NOMO-1 treated with DMSO at 0.1 percent for 48 hours (cell line): ENCODE results near the gene RBBP8NL.
A peak's percentile ranks its signal among the peaks of the same experiment; 100 is the strongest.
"Not testable (repeated sequence)": the region's sequence is repeated elsewhere in the genome, so short reads cannot be mapped to it uniquely, and the experiment has no call there.

Experiments used
- DNase-seq: peaks from one replicate; lab custom pipeline; 2025; ENCODE audit not compliant: unreplicated experiment; lab: John Stamatoyannopoulos, UW

RBBP8NL gene

GRCh38 chr20:62445553-62446340 is 18.4 kb upstream of the RBBP8NL start:
- DNase-seq, result no peak

DNA sequence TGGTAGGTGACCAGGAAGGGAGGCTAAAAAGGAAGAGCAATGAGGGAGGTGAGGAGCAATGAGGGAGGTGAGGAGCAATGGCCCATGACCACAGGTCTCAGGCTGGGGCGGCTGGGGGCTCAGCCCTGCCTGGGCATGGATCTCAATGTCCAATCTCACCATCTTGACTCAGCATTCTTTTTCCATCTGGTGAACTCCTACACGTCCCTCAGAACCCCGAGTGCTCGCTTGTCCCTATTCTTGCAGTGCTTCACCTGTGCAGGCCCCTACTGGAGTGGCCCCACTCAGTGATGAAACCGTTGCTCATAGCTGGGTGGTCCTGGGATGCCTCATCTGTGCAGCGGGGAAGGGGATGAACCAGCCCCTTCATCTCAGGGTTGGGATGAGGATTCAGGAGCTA is 16.9 kb upstream of the RBBP8NL start:
- no peak for DNase-seq

DNA sequence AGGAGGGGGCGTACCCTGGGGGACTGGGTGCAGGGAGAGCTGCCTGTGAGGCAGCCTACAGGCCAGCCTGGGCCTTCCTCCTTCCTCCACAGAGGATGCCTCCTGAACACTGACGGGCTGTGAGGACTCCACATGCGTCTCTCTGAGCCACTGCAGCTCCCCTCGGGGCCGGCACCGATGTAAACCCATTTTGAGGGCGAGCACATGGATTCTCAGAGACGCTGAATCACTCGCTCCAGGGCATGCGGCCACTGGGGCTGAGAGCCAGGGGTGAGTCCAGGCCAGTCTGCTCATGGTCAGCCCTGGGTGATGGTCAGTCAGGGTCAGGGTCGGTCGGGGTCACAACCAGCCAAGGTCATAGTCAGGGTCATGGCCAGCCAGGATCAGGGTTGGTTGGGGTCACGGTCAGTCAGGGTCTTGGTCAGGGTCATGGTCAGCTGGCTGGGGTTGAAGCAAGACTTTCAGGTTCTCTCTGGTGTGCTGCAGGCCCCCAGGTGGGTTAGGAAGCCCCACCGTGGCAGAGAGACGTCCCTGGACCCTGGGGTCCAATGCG is 14.7 kb upstream of the RBBP8NL start:
- DNase-seq, result no peak

DNA sequence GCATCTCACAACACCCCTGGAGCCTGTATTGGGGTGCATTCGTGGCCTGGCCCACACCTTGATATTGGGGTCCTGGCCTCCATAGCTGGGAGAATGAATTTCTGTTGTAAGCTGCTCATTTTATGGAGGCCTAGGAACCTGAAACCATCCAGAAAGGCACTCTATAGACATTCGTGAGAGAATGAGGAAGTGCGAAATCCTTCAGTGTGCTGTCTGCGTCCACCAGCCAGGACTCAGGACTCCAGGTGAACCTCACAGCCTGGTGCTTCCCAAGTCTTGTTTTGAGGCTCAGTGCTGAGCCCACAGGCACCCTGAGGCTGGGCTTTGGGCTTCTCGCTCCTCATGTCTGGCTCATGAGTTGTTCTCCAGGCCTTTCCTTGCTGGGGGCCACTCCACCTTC is 11.9 kb upstream of the RBBP8NL start:
- peak; percentile 58 for DNase-seq

- no peak for DNase-seq
Measured at GRCh38 chr20:62437927-62438326, 10.6 kb upstream of the RBBP8NL start.

GRCh38 chr20:62437496-62437895 is 10.2 kb upstream of the RBBP8NL start:
- DNase-seq, result no peak

- DNase-seq, result no peak
Measured at GRCh38 chr20:62436692-62437091, 9.4 kb upstream of the RBBP8NL start.

- DNase-seq, result no peak
Measured at GRCh38 chr20:62433658-62434497, 6.5 kb upstream of the RBBP8NL start.

DNA sequence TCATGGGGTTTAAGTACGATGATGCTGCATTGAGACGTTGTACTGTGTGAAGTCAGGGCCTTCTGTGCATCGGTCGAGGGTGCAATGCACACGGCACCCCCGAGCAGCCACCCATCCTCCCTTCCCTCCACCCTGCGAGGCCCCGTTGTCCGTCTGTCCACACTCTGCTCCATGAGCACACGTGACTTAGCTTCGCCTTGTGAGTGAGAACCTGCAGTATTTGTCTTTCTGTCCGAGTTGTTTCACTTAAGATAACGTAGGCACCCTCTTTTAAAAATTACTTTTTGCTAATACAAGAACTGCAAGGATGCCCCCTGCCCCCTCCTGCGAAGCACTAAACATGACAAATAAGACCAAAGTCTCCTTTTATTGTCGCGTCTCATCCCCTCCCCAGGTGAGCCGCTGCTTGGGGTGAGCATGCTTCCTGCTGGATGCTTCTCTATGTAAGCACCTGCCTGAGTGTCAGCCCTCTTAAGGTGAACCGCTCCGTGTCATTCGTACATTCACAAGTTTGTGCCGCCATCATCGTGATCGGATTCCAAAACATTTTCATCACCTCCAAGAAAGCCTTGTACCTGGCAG is 3.6 kb upstream of the RBBP8NL start:
- no peak for DNase-seq

DNA sequence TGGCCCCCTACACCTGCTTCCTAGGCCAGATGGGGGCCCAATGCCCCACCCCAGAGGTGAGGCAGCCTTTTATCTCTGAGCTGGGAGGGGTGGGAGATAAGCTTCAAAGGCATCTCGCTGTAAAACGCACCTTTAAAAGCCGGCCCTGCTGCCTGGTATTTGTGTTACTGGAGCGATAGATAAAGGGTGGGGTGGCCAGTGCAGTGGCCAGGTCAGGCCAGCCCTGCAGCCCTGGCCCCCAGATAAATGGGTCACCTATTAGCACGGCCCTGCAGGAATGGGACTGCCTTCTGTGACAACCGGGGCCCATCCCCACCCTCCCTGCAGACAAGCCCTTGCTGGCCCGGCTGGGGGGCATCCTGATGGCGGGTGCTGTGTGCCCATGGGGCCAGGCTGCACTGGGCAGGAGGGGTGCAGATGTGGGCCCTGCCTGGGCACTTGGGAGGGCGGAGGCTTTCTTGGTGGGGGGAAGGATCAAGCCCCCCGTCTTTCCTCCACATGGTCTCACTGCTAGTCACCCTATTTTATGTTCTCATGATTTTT is 3.0 kb upstream of the RBBP8NL start:
- DNase-seq, result no peak

DNA sequence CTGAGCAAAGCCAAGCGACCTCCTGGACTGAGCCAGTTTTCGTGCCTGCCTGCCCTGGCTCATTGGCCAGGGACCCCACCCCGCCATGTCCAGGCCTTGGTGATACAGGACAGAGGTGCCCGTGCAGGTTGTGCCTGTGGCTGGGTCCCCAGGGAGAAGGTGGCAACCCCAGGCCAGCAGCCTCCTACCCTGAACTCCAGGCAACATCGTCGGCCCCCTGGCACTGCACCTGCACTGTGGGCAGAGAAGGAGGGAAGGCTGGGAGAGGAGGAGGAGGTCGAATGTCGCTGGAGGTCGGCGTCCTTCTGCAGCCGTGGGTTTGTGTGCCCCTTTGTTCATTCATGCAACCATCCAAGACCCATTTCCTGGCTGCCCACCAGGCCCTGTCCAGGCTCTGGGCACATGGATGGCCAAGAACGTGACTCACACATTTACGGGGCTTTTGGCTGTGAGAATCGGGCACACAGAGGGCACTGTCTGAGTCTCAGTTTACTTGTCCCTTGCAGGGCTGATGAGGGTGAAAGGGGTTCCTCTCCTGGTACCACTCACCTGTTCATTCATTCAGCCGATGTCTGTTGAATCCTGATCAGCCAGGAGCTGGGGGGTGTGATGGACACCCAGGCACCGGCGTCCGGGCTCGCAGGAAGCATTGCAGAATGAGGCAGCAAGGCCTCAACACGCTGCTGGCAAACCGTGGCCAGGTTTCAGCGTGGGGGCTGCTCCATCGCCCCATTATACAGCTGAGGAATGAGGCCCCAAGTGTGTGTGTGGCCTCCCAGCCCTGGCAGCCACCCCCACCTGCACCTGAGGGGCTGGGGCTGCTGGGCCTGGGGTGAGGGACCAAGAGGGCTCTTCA is 2.3 kb upstream of the RBBP8NL start:
- no peak for DNase-seq

DNA sequence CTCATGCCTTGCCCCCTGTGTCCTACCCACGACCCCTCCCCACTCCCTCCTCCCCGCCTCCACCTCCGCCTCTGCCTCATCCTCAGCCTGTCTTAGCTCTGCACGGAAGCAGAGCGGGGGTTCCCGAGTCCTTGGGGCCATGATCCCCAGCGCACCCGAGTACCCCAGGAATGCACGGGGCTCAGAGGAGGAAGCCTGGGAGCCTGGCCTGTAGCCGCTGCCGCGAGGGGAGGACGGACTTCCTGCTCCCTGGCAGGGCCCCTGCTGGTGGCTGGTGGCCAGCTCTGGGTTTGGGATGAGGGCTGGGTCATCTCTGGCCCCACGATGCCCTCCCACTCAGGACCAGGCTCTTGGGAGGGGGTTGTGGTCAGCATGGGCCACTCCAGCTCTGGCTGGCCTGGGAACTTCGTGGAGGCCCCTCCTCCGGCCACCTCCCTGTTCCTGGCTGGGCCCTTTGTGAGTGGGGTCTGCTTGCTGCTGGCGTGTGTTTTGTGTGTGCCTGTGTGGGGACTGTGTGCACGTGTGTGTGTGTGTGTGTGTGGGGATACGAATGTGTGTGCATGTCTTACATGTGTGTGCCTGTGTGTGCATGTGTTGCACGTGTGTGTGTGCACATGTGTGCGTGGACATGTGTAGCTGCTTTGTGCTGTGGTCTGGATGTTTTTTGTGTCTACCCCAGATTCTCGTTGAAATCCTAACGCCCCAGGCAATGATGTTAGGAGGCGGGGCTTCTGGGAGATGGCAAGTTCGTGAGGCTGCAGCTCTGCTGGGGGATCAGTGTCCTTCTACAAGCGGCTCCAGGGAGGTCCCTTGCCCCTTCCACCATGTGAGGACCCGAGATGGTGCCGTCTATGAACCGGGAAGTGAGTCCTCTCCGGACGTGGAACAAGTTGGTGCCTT is 1.3 kb upstream of the RBBP8NL start:
- no peak for DNase-seq

GRCh38 chr20:62428002-62428372 is 648 bp upstream of the RBBP8NL start:
- DNase-seq, result no peak

DNA sequence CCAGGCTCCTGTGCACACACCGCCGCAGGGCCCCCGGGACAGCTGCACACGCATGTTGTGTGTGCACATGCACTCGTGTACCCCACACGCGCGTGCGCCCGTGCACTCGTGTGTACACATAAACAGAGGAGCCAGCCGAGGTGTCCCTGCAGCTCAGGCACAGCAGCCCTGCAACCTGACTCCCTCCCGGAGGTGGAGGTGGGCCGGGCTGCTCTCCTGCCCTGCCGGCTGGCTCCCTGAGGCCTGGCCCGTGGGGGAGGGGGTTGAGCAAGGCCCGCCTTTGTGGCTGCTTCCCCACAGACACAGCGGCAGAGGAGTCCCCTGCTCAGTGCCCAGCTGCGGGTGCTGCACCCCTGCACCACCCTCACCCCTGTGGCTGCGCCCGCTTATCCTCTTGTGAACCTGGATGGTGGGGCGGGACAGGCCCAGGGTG is 624 bp downstream of the RBBP8NL start:
- no peak for DNase-seq

GRCh38 chr20:62426059-62426348 is 1.3 kb downstream of the RBBP8NL start:
- DNase-seq, result not testable (repeated sequence)

DNA sequence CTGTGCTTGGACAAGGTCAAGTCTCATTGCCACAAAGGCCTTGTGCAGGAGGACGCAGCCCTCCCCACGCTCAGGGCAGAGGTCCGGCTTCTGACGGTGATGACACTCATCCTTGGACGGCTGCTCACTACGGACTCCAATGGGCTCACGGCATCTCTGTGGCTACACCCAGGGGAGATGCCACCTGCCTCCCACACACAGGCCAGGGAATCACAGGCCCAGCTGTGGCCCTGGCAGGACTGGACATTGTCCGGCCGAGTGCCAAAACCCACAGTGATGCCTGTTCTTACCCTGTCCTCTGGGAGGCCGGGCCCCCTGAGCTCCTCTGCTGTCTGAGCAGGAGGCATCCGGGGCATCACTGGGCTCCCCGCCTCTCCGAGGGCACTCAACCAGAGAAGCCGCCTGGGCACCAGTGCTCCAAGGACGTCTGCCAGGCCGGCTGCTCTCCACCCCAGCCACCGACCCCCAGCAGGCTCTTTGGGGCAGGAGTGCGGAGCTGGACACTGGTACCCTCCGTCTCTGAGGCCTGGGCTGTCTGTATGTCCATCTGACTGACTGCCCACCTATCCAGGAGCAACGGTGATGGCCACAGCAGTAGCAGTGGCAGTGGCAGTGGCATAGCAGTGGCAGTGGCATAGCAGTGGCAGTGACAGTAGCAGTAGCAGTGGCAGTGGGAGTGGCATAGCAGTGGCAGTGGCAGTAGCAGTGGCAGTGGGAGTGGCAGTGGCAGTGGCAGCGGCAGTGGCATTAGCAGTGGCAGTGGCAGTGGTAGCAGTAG is 1.9 kb downstream of the RBBP8NL start:
- DNase-seq, result no peak

GRCh38 chr20:62424249-62425107 is 2.9 kb downstream of the RBBP8NL start:
- no peak for DNase-seq

- DNase-seq, result no peak
Measured at GRCh38 chr20:62423326-62423706, 4.0 kb downstream of the RBBP8NL start.
